Small intestine (tissue), 7 donors: ENCODE data around the gene IL27RA. TPM values are rescaled to one million over a fixed set of nuclear protein-coding genes. Genes with fewer than 3 reads are reported as not detected.

Experiments used
- DNase-seq, 2 donors: peaks; one replicate each; pipeline versions ENCODE4 v3.0.0 to v3.0.0-alpha.2; 2013
- FAIRE-seq: peaks from 2 replicates; lab custom pipeline; 2012; peaks lifted over from hg19 to GRCh38; lab: Jason Lieb, UNC
- H3K27ac ChIP-seq, 3 donors: one replicate each; pipeline ENCODE4 v1.5.1; 2013; ENCODE audit warnings: low read length in 2 of 3, mild to moderate bottlenecking in 2 of 3, control low read depth in 1 of 3, inconsistent platforms in 1 of 3, low read depth in 1 of 3, moderate library complexity in 1 of 3
- H3K27me3 ChIP-seq, 3 donors: one replicate each; pipeline ENCODE4 v1.6.1; 2013; ENCODE audit warnings: low read length in 3 of 3, inconsistent platforms in 1 of 3; ENCODE audit not compliant: control insufficient read depth in 3 of 3, insufficient read depth in 3 of 3
- H3K36me3 ChIP-seq, 3 donors: one replicate each; pipeline ENCODE4 v1.6.1; 2013; ENCODE audit warnings: low read length in 3 of 3, inconsistent platforms in 1 of 3, low read depth in 1 of 3, mild to moderate bottlenecking in 1 of 3, moderate library complexity in 1 of 3; ENCODE audit not compliant: control insufficient read depth in 3 of 3, insufficient read depth in 2 of 3
- H3K4me1 ChIP-seq, 3 donors: one replicate each; pipeline ENCODE4 v1.6.1; 2013; ENCODE audit warnings: low read length in 2 of 3, inconsistent platforms in 1 of 3, low read depth in 1 of 3, mild to moderate bottlenecking in 1 of 3, moderate library complexity in 1 of 3; ENCODE audit not compliant: control insufficient read depth in 3 of 3, insufficient read depth in 2 of 3
- H3K4me3 ChIP-seq, 3 donors: one replicate each; pipeline ENCODE4 v1.5.1; 2013; ENCODE audit warnings: low read length in 3 of 3, control low read depth in 1 of 3, inconsistent platforms in 1 of 3, low read depth in 1 of 3, mild to moderate bottlenecking in 1 of 3, moderate library complexity in 1 of 3
- H3K9me3 ChIP-seq, 2 donors: one replicate each; pipeline ENCODE4 v1.6.1; 2013; ENCODE audit warnings: low read depth in 1 of 2, low read length in 1 of 2; ENCODE audit not compliant: control insufficient read depth in 2 of 2, insufficient read depth in 1 of 2
- WGBS, 3 donors: extraction: QIAGEN DNeasy Blood & Tissue Kit; methylation state at CpG; one replicate each; pipeline ENCODE4 v1.1.7; 2013; 5-methylcytosine and 5-hydroxymethylcytosine counted together
- polyA plus RNA-seq, 4 donors: library from polyadenylated mRNA; stranded (reverse) in 3 of 4; unstranded in 1 of 4; fragments of 200-250 nt in 3 of 4; fragments of 120-200 nt in 1 of 4; gene quantifications; one replicate each; pipeline versions ENCODE4 v1.2.1 to v1.2.3, GENCODE V29; 2013
- donor health status: healthy with polysubstance abuse.
- donor health status: control.
- donor health status: control.
- donor health status: Bipolar disorder and iron deficiency.
- donor health status: healthy.

The IL27RA gene
- polyA plus RNA-seq, 4 donors = 0.45 to 5.6 (median 3.1) TPM

DNA sequence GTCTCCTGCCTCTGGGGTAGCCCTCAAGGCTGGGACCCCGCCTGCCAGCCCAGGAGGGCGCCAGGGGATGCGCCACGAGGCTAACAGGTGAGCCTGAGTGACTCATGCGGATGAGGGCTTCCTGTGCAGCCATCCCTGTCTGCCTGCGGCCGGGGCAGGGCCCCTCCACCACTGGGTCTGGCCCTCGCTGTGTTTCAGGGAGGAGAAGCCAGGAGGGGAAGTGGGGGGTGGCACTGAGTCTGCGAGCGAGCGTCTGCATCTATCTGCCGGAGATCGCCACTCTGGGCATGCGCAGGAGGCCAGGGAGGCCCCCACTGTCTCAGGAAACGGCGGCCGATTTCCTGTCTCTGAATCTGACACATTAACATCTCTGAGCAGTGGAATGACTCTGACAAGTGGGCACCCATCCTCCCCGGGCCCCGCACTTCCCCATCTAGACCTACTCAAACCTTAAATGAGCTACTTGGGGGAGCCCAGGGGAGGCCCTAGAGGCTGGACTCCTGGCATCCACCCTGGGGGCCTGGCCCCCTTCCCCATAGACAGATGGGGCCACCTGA, 45.1 kb upstream of the IL27RA start:
- H3K27ac ChIP-seq = peak overlapping the region; percentile 77 to 91 (median 87)
- FAIRE-seq = no peak
- peaks cover 2 to 92% (median 5%) of the 10 kb centered on the region in 3 donors for H3K36me3 ChIP-seq
- WGBS, 3 donors = 37 to 77% (median 57%) methylated on average over 19 of the region's 19 CpGs
- H3K9me3 ChIP-seq = no peaks in the 10 kb centered on the region
- peaks cover 0 to 29% (median 0%) of the 10 kb centered on the region in 3 donors for H3K4me1 ChIP-seq
- DNase-seq = peak; percentile 69 to 78
- no peaks in the 10 kb centered on the region for H3K27me3 ChIP-seq
- H3K4me3 ChIP-seq = peak overlapping the region in 1 of 3 donors; percentile 15

DNA sequence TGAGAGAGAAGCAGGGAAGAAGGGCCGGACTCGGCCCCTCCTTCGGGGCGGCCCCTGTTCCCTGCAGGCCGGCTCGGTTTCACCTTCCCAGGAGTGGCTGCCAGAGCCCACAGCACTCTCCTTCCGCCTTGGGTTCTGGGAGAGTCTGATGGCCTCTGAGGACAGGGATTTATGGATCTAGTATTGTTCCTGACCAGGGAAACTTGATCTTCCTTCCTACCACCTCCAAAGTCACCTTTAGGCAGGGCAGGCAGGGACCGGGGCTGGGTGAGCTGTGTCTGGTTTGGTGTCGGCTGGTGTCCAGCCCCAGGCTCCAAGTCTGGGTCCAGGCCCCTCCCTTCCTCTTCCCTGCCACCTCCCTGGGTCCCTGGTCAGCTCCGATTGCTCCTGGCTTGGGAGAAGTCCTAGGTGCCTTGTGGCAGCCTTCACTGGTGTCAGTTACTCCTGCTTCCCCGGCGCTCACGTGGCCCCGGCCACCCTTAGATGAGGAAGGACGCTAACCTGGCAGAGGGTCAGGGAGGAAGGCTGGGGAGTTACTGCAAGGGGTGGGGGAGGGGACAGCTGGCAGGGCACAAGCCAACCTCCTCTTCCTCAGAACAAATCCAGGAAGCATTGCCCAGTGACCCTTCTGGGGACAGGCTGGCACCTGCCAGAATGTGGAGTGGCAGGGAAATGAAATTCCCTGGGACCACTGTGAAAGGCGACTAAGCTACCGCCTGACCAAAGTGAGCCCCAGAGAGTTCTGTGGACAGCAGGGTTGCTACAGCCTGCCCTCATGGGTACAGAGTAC, 44.3 kb upstream of the IL27RA start:
- Histone ChIP-seq H3K4me1 (peaks cover 0 to 29% (median 0%) of the 10 kb centered on the region in 3 donors), H3K9me3 (no peaks in the 10 kb centered on the region), H3K27me3 (no peaks in the 10 kb centered on the region), H3K27ac (peak overlapping the region; percentile 69 to 87 (median 77)), H3K4me3 (no peak overlapping the region), H3K36me3 (peaks cover 0 to 92% (median 5%) of the 10 kb centered on the region in 3 donors)
- whole genome bisulfite sequencing, 3 donors = 64 to 87% (median 84%) methylated on average over 15 to 17 of the region's 17 CpGs
- no peak for DNase-seq
- no peak for FAIRE-seq

DNA sequence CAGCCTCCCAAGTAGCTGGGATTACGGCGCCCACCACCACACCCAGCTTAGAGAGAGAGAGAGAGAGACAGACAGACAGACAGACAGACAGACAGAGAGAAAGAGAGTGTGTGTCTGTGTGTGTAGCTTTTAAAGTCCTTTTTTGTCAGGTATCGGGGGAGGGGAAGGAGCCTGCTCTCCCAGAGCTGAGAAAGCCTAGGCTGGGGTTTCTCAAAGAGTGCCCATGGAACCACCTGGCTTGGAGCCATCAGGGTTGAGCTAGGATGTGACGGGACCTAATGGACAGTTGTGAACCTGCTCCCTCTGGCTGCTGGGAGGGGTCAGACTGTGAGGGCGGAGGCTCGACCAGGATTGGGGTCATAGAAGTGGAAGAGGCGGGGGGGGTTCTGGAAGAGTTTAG, 42.1 kb upstream of the IL27RA start:
- no peaks in the 10 kb centered on the region for H3K27me3 ChIP-seq
- no peak overlapping the region for H3K27ac ChIP-seq
- H3K4me3 ChIP-seq = no peak overlapping the region
- H3K4me1 ChIP-seq = peaks cover 0 to 25% (median 0%) of the 10 kb centered on the region in 3 donors
- FAIRE-seq (no peak), DNase-seq (no peak)
- H3K36me3 ChIP-seq = peaks cover 0 to 90% (median 8%) of the 10 kb centered on the region in 3 donors
- WGBS, 3 donors = 83 to 86% (median 86%) methylated on average over 6 to 7 of the region's 7 CpGs
- no peaks in the 10 kb centered on the region for H3K9me3 ChIP-seq

DNA sequence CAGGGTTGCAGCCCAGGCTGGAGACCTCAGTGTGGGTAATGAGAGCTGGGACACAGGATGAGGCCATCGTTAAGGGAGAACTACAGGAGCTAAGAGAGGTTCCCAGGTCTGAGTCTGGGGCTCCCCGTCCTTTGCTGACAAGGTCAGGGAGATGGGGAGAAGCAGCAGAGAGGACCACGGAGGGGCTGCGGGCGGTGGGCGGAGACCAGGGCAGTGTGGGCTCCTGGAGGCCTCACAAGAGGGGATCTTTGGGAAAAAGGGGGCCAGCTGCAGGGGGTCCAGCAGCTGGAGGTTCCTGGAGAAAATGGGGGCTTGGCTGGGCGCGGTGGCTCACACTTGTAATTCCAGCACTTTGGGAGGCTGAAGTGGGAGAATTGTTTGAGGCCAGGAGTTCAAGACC, 41.5 kb upstream of the IL27RA start:
- peaks cover 0 to 25% (median 0%) of the 10 kb centered on the region in 3 donors for H3K4me1 ChIP-seq
- FAIRE-seq = no peak

DNA sequence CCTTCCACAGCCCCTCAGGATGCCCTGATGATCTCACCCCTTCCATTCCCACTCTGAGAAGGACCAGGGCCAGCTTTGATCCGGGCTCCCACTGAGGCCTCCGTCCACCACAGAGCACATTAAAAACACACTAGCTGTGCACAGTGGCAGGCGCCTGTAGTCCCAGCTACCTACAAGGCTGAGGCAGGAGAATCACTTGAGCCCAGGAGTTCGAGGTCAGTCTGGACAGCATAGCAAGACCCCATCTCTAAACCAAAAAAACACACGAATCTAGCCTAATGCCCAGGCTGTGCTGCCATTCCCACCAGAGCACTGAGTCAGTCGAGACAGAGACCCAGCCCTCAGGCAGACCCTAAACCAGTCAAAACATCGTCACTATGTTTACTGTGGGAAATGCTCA, 39.5 kb upstream of the IL27RA start:
- DNase-seq (no peak), FAIRE-seq (no peak)
- Histone ChIP-seq H3K4me3 (no peak overlapping the region), H3K4me1 (peaks cover 0 to 7% (median 0%) of the 10 kb centered on the region in 3 donors), H3K36me3 (peaks cover 0 to 87% (median 8%) of the 10 kb centered on the region in 3 donors), H3K9me3 (no peaks in the 10 kb centered on the region), H3K27me3 (no peaks in the 10 kb centered on the region), H3K27ac (no peak overlapping the region)
- 93 to 98% (median 95%) methylated on average over 7 of the region's 7 CpGs for WGBS, 3 donors

More for the DNA sequence above, 41.5 kb upstream of the IL27RA start:
- WGBS, 3 donors = 90 to 98% (median 91%) methylated on average over 8 of the region's 8 CpGs
- Histone ChIP-seq H3K4me3 (no peak overlapping the region), H3K36me3 (peaks cover 0 to 89% (median 8%) of the 10 kb centered on the region in 3 donors), H3K9me3 (no peaks in the 10 kb centered on the region), H3K27ac (no peak overlapping the region), H3K27me3 (no peaks in the 10 kb centered on the region)
- no peak for DNase-seq

DNA sequence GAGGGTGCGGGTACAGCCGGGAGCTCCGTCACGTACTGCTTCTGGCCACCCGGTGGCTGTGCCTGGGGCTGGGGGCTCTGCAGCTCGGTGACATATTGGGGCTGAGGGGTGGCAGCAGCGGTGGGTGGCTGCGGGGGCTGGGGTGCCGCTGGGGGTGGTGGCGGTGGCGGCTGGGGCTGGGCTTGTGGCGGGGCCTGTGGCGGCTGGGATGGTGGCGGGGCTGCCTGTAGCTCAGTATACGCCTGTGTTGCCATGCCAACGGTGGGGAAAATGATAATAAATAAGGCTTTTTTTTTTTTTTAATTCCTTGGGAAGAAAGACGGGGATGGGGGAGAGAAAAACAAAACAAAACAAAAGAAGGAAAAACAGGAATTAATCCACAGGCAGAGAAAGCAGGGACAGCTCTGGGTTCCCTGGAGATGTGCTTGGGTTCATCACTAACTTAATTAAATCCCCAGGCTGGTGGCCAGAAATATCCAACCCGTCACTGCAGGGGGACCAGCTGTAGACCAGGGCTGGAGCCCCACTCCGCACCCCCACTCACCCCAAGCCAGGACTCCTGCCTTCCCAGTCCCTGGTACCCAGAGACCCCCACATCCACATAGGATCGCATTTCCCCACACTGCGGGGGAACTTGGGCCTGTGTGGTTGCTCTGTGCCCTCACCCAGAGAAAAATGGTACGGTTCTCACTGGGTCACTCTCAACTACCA, 37.8 kb upstream of the IL27RA start:
- Histone ChIP-seq H3K4me3 (no peak overlapping the region), H3K27me3 (no peaks in the 10 kb centered on the region), H3K9me3 (peaks cover 0 to 3% of the 10 kb centered on the region in 2 donors), H3K4me1 (no peaks in the 10 kb centered on the region), H3K36me3 (peaks cover 0 to 87% (median 8%) of the 10 kb centered on the region in 3 donors), H3K27ac (peak overlapping the region in 1 of 3 donors; percentile 11)
- 79 to 92% (median 86%) methylated on average over 20 to 22 of the region's 22 CpGs for WGBS, 3 donors
- FAIRE-seq = no peak
- DNase-seq = no peak

DNA sequence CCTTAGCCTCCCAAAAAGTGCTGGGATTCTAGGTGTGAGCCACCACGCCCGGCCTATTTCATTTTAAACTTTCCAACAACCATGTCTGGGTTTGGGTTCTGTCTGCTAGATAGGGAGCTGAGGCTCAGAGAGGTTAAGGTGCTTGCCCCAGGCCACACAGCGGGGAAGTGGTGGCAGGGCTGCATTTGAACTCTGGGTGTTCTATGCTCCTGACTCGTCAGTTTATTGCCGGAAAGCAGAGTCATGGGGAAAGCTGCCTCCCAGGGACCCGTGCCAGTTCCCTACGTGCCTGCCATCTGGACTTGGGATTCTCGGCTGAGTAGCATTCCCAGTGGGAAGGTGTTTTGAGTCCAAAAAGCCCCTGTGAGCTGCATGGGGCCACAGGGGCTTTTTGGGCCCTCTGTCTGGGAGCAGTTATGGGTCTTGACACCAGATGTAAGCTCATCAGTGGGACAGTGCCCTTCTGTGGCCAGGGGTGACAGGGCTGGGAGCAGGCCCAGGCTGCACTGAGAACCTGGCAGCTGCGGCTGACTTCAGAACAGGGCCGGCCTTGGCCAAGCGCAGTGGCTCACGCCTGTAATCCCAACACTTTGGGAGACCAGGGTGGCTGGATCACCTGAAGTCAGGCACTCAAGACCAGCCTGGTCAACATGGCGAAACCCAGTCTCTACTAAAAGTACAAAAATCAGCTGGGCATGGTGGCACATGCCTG, 36.4 kb upstream of the IL27RA start:
- FAIRE-seq (no peak), DNase-seq (no peak)
- Histone ChIP-seq H3K4me1 (no peaks in the 10 kb centered on the region), H3K27me3 (no peaks in the 10 kb centered on the region), H3K4me3 (no peak overlapping the region), H3K9me3 (peaks cover 0 to 9% of the 10 kb centered on the region in 2 donors), H3K36me3 (peaks cover 0 to 79% (median 8%) of the 10 kb centered on the region in 3 donors), H3K27ac (no peak overlapping the region)
- WGBS, 3 donors = 77 to 81% (median 79%) methylated on average over 13 of the region's 13 CpGs
